Right lobe of liver (tissue), 6 donors: Measurements from ENCODE around the gene ASAP2. TPM values are rescaled to one million over a fixed set of nuclear protein-coding genes. Genes with fewer than 3 reads are reported as not detected.

Experiments
- ATAC-seq, 4 donors: fragments of 200-7000 bp; cut with Tn5 transposase; one replicate each; pipeline ENCODE4 v1.9.1; 2020; ENCODE audit warnings: mild to moderate bottlenecking in 4 of 4, moderate library complexity in 4 of 4
- DNase-seq, 3 donors: peaks; one replicate each; pipeline ENCODE4 v3.0.0-alpha.2; 2020
- H3K27ac ChIP-seq, 3 donors: fragments of 200-600 bp; one replicate each; pipeline ENCODE4 v1.8.0; 2022
- H3K27me3 ChIP-seq, 2 donors: fragments of 200-600 bp; one replicate each; pipeline ENCODE4 v1.8.0; 2022
- H3K36me3 ChIP-seq, 4 donors: fragments of 200-600 bp; sonication (generic) in 1 of 4; one replicate each; pipeline versions ENCODE4 v1.5.1 to v1.8.0; 2017 to 2022; ENCODE audit warnings: control low read depth in 1 of 4
- H3K4me1 ChIP-seq, 4 donors: fragments of 200-600 bp; sonication (generic) in 1 of 4; one replicate each; pipeline versions ENCODE4 v1.5.1 to v1.8.0; 2017 to 2022; ENCODE audit warnings: control low read depth in 1 of 4
- H3K4me3 ChIP-seq, 3 donors: fragments of 200-600 bp; one replicate each; pipeline ENCODE4 v1.8.0; 2022
- H3K9me3 ChIP-seq, 4 donors: fragments of 200-600 bp; sonication (generic) in 1 of 4; one replicate each; pipeline versions ENCODE4 v1.5.1 to v1.8.0; 2017 to 2022; ENCODE audit warnings: control low read depth in 1 of 4
- CTCF ChIP-seq, 4 donors: fragments of 200-600 bp in 3 of 4; fragments of 450-650 bp in 1 of 4; IDR thresholded peaks; one replicate each; pipeline versions ENCODE4 v1.5.1 to v1.8.0; 2016 to 2022; ENCODE audit warnings: antibody characterized with exemption in 4 of 4, mild to moderate bottlenecking in 2 of 4
- POLR2A ChIP-seq: fragments of 450-650 bp; IDR thresholded peaks from one replicate; pipeline ENCODE4 v1.6.1; 2017; ENCODE audit warnings: antibody characterized with exemption, mild to moderate bottlenecking
- WGBS: methylation state at CpG from one replicate; pipeline ENCODE4 v1.1.6; 2018; ENCODE audit warnings: low coverage, low lambda C conversion rate; ENCODE audit not compliant: insufficient coverage; ENCODE audit errors: missing lambda C conversion rate; 5-methylcytosine and 5-hydroxymethylcytosine counted together
- intact Hi-C, 2 donors: fragments of 100-400 bp; cut with DNase I; formaldehyde crosslinking; loops; one replicate each; pipeline versions ENCODE4 v1.11.2 to v1.14.1; 2022
- total RNA-seq, 6 experiments: library from RNA; depleted of rRNA in 2 of 6; stranded (reverse); fragments of >200 nt in 2 of 6; fragmentation: NEBNext Ultra II Directional in 3 of 6; extraction: Animal tissue kit (Norgen Biotek cat#: 25700) in 3 of 6; gene quantifications; one replicate each; pipeline versions ENCODE4 v1.1.0 to v1.2.4, GENCODE V29; 2016 to 2023
- donor health status: DM: no; HTN: yes; CAD: no.
- donor health status: DM: no; HTN: no; CAD: no.
- donor health status: DM: no; HTN: no; CAD: no.
- donor health status: DM: no; HTN: yes; CAD: no.
- donor health status: DM: no; HTN: yes; CAD: no.

The ASAP2 gene
- total RNA-seq, 6 experiments from 2014 or later = 2.4 to 5.2 (median 3.9) TPM

GRCh38 chr2:9232886-9233285, 26.3 kb downstream of the ASAP2 start:
- intact Hi-C loops = no loop called here
- no peaks in the 10 kb centered on the region for H3K9me3 ChIP-seq
- H3K36me3 ChIP-seq = no peaks in the 10 kb centered on the region
- H3K27ac ChIP-seq = no peak overlapping the region
- DNase-seq (no peak), ATAC-seq (no peak)
- H3K4me3 ChIP-seq = no peak overlapping the region
- peaks cover 0 to 7% (median 0%) of the 10 kb centered on the region in 4 donors for H3K4me1 ChIP-seq
- H3K27me3 ChIP-seq = no peaks in the 10 kb centered on the region
- WGBS = 78% methylated on average over 7 of the region's 7 CpGs
- TF ChIP-seq CTCF (IDR thresholded peaks at IDR 0.05) (no peak), POLR2A (no peak)

DNA sequence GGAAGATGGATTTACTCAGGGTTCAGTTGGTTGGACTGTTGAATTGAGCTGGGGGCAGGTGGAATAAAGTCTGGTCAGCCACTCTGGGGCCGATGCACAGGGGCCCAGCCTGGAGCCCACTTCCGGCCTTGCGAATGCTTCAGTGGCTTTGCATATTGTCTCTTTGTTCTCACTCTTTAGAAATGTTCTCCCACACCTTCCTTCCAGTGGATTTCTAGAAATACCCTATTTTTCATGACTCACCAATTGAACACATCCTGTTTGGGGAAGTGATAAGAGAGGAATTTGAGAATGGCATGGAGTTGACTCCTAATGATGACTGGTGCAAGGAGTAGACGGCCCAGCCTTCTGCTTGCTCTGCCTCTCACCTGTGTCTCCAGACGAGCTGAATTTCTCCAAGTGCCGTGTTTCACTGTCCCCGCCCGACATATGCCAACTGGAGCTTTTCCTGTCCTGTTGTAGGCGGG, 28.1 kb downstream of the ASAP2 start:
- no peaks in the 10 kb centered on the region for H3K36me3 ChIP-seq
- H3K27me3 ChIP-seq = no peaks in the 10 kb centered on the region
- ATAC-seq (peak; percentile 32 to 76 (median 56)), DNase-seq (no peak)
- 62% methylated on average over 6 of the region's 9 CpGs for WGBS
- H3K27ac ChIP-seq = peak overlapping the region in 1 of 3 donors; percentile 73
- no peak overlapping the region for H3K4me3 ChIP-seq
- H3K9me3 ChIP-seq = no peaks in the 10 kb centered on the region
- TF ChIP-seq POLR2A (no peak), CTCF (IDR thresholded peaks at IDR 0.05) (no peak)
- intact Hi-C loops = no loop called here
- peaks cover 0 to 7% (median 0%) of the 10 kb centered on the region in 4 donors for H3K4me1 ChIP-seq

DNA sequence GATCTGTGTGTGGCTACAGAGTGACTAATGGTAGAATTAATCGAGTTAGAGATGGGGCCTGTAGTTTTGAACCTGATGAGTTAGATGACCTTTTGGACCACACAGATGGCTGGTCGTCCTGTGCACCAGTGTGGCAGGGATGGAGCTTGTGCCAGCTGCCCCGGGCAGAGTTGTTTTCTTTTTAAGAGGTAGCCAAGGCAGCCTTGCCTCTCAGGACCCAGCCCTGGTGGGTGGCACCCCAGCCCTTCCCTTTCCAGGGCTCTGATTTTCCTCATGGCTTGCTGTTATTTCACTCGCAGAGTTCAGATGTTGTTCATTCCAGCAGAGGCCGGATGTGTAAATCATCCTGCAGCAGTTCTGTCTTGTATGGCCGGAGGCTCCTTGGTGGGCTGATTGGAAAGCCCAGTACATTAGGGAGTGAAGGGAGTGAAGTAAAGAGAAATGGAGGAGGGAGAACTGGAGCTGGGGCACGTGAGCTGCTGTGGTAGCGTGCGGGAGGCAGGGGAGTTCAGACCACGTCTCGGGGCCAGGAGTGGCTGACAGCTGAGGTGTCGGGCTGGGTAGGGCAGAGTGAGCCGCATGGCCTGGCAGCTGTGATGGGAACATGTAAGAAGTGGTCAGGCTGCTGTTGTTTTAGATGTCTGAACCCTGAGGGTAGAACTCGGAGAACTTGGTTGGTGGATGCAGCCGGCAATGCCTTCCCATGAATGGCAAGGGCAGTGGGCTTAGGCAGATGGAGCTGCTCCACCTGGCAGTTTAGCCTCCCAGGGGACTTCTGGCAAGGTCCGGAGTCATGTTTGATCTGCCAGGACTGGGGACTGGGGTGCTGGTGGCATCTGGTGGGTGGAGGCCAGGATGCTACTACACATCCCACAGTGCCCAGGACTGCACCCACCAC, 28.8 kb downstream of the ASAP2 start:
- TF ChIP-seq POLR2A (no peak), CTCF (IDR thresholded peaks at IDR 0.05) (no peak)
- ATAC-seq = peak; percentile 14 to 30 (median 20)
- H3K36me3 ChIP-seq = no peaks in the 10 kb centered on the region
- peak overlapping the region in 2 of 3 donors; percentile 40 to 58 for H3K27ac ChIP-seq
- H3K27me3 ChIP-seq = no peaks in the 10 kb centered on the region
- no peak for DNase-seq
- 61% methylated on average over 9 of the region's 16 CpGs for WGBS
- no peaks in the 10 kb centered on the region for H3K9me3 ChIP-seq
- no peak overlapping the region for H3K4me3 ChIP-seq
- peaks cover 0 to 4% (median 0%) of the 10 kb centered on the region in 4 donors for H3K4me1 ChIP-seq
- intact Hi-C loops = no loop called here

- ATAC-seq (no peak), DNase-seq (no peak)
- Histone ChIP-seq H3K4me1 (no peaks in the 10 kb centered on the region), H3K27ac (peak overlapping the region in 1 of 3 donors; percentile 58), H3K27me3 (no peaks in the 10 kb centered on the region), H3K9me3 (no peaks in the 10 kb centered on the region), H3K4me3 (no peak overlapping the region), H3K36me3 (no peaks in the 10 kb centered on the region)
- TF ChIP-seq POLR2A (no peak), CTCF (IDR thresholded peaks at IDR 0.05) (no peak)
- WGBS = 85% methylated on average over 4 of the region's 7 CpGs
- intact Hi-C loops = no loop called here
These were observed 29.4 kb downstream of the ASAP2 start for GRCh38 chr2:9236045-9236344.
